Vagina (tissue), 2 donors: ENCODE results near the gene JOSD2. TPM values are rescaled to one million over a fixed set of nuclear protein-coding genes. Genes with fewer than 3 reads are reported as not detected.

ENCODE experiments used
- DNase-seq, 2 donors: peaks; one replicate each; pipeline ENCODE4 v3.0.0-alpha.2; 2017; ENCODE audit errors: extremely low spot score in 2 of 2
- H3K27ac ChIP-seq: fragments of 200-600 bp; sonication (generic); one replicate; pipeline ENCODE4 v1.5.1; 2019
- H3K27me3 ChIP-seq: fragments of 200-600 bp; sonication (generic); one replicate; pipeline ENCODE4 v1.5.1; 2019
- H3K36me3 ChIP-seq, 2 donors: fragments of 200-600 bp; sonication (generic); one replicate each; pipeline ENCODE4 v1.5.1; 2017 to 2019
- H3K4me1 ChIP-seq: fragments of 200-600 bp; sonication (generic); one replicate; pipeline ENCODE4 v1.5.1; 2019
- H3K4me3 ChIP-seq, 2 donors: fragments of 200-600 bp; sonication (generic); 1 replicate in 1 of 2; 2 replicates in 1 of 2; pipeline ENCODE4 v1.5.1; 2016 to 2019
- H3K9me3 ChIP-seq: fragments of 200-600 bp; sonication (generic); one replicate; pipeline ENCODE4 v1.5.1; 2019
- CTCF ChIP-seq, 3 experiments: fragments of 450-650 bp in 2 of 3; fragments of 200-600 bp in 1 of 3; sonication (generic) in 1 of 3; IDR thresholded peaks; one replicate each; pipeline ENCODE4 v1.5.1; 2017 to 2019; ENCODE audit warnings: antibody characterized with exemption in 3 of 3, mild to moderate bottlenecking in 2 of 3, moderate library complexity in 2 of 3
- POLR2A ChIP-seq, 2 donors: fragments of 450-650 bp; IDR thresholded peaks; one replicate each; pipeline ENCODE4 v1.6.1; 2017; ENCODE audit warnings: antibody characterized with exemption in 2 of 2, mild to moderate bottlenecking in 2 of 2, moderate library complexity in 2 of 2
- POLR2AphosphoS5 ChIP-seq, 2 donors: sonication (generic); formaldehyde crosslinking; IDR thresholded peaks; one replicate each; pipeline ENCODE4 v1.9.0; 2017; ENCODE audit warnings: antibody characterized with exemption in 2 of 2, mild to moderate bottlenecking in 2 of 2, low read depth in 1 of 2; ENCODE audit not compliant: insufficient read depth in 1 of 2
- intact Hi-C: fragments of 100-400 bp; cut with DNase I; formaldehyde crosslinking; loops from one replicate; pipeline ENCODE4 v1.15.1; 2023
- total RNA-seq: library from RNA; depleted of rRNA; stranded (reverse); fragments of >200 nt; gene quantifications from one replicate; pipeline ENCODE4 v1.2.3, GENCODE V29; 2016

Gene JOSD2
- total RNA-seq, 1 donor from 2014 or later: 60.9 TPM

DNA sequence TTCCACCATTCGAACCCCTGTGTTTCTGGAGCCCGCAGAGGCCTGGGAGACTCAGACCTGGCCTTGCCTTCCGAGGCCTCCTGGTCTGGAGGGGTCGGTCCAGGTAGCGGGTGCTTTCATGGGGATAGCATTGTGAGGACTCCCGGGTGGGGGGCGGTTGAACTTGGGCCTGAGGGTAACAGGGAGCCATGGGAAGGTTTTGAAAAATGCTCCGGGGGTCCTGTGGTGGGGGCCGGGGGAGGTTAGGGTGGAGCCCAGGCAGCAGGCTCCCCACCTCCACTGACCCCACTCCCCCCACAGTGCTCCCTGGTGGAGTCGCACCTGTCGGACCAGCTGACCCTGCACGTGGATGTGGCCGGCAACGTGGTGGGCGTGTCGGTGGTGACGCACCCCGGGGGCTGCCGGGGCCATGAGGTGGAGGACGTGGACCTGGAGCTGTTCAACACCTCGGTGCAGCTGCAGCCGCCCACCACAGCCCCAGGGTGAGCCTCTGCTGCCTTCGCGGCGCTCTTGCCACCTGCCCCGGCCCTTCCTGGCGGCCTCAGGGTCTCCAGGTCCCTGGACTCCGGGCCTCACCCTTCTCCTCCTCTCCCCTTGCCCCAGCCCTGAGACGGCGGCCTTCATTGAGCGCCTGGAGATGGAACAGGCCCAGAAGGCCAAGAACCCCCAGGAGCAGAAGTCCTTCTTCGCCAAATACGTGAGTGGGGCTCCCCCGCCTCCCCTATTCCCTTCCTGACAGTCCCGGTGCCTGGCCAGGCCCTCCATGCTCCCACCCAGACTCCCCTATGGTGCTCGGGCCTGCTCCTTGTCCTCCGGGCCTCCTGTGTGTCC is 30.5 kb downstream of the JOSD2 start:
- no peak for DNase-seq
- Histone ChIP-seq H3K36me3 (peaks cover 0 to 38% of the 10 kb centered on the region in 2 donors), H3K9me3 (no peaks in the 10 kb centered on the region), H3K4me3 (no peak overlapping the region), H3K4me1 (peaks cover 22% of the 10 kb centered on the region), H3K27me3 (no peaks in the 10 kb centered on the region), H3K27ac (no peak overlapping the region)
- intact Hi-C loops: no loop called here
- TF ChIP-seq POLR2AphosphoS5 (IDR thresholded peaks at IDR 0.05; ENCODE audit: insufficient read depth in 1 of 2, low read depth in 1 of 2) (no peak), POLR2A (IDR thresholded peaks at IDR 0.05) (no peak), CTCF (IDR thresholded peaks at IDR 0.05) (no peak)

DNA sequence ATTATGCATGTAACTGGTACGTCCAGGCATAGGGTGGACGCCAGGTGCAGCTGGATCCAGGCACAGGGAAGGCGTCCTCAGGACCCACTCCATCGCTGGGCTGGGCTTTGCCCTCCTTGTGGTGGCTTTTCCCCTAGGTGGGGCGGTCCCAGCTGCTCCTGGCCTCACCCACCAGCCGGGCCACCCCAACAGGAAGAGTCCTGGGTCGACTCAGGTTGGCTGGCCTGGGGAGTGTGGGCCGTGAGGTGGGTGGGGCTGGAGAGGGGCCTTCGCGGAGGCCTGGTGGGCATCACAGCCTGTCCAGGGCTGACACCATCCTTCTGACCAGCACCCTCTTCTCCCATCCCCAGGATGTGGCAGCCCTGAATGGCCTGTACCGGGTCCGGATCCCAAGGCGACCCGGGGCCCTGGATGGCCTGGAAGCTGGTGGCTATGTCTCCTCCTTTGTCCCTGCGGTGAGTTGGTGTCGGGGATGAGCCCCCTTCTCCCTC is 31.2 kb downstream of the JOSD2 start:
- no peak overlapping the region for H3K27ac ChIP-seq
- H3K4me1 ChIP-seq: peaks cover 22% of the 10 kb centered on the region
- H3K27me3 ChIP-seq: no peaks in the 10 kb centered on the region
- DNase-seq: no peak
- H3K9me3 ChIP-seq: no peaks in the 10 kb centered on the region
- no peak overlapping the region for H3K4me3 ChIP-seq
- intact Hi-C loops: no loop called here
- peaks cover 0 to 38% of the 10 kb centered on the region in 2 donors for H3K36me3 ChIP-seq
- TF ChIP-seq POLR2A (IDR thresholded peaks at IDR 0.05) (no peak), POLR2AphosphoS5 (IDR thresholded peaks at IDR 0.05; ENCODE audit: insufficient read depth in 1 of 2, low read depth in 1 of 2) (no peak), CTCF (IDR thresholded peaks at IDR 0.05) (no peak)

DNA sequence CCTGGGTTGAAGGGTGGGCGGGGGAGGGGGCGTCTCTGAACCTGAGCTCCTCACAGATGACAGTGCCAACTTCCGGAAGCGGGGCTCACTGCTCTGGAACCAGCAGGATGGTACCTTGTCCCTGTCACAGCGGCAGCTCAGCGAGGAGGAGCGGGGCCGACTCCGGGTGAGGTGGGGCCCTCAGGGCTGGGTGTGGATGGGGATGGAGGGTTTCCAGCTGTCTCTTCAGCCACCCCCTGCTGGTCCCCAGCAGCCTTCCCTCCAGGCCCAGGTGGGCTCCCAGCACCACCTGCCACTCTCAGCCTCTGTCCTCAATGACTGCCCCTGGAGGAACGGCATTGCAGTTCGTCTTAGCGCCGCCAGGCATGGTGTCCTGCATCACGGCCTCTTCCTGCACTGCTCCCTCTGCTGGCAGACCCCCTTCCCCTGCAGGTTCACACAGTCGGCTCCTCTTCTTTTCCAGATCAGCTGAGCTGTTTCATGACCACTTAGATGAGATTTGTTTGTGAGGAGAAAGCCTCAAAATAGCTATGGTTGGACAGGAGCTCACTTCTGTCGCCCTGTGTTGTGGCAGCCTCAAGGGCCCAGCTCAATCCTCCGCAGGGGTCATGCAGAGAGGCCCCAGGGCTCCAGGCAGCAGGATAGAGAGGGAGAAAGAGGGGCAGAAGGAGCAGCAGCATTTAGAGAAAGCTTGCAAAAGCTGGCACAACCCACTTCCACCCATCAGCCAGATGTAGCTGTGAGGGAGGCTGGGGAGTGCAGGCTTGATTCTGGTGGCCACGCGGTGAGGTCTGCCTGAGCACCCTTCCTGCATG is 31.9 kb downstream of the JOSD2 start:
- H3K36me3 ChIP-seq: peaks cover 0 to 38% of the 10 kb centered on the region in 2 donors
- H3K4me1 ChIP-seq: peaks cover 22% of the 10 kb centered on the region
- no peak overlapping the region for H3K4me3 ChIP-seq
- H3K27me3 ChIP-seq: no peaks in the 10 kb centered on the region
- H3K27ac ChIP-seq: no peak overlapping the region
- intact Hi-C loops: no loop called here
- DNase-seq: no peak
- TF ChIP-seq POLR2A (IDR thresholded peaks at IDR 0.05): no peak
- TF ChIP-seq CTCF (IDR thresholded peaks at IDR 0.05): peak in 1 of 3 experiments; percentile 7
- H3K9me3 ChIP-seq: no peaks in the 10 kb centered on the region

GRCh38 chr19:50477751-50478515 is 33.1 kb downstream of the JOSD2 start:
- H3K36me3 ChIP-seq: peaks cover 0 to 34% of the 10 kb centered on the region in 2 donors
- no peak overlapping the region for H3K27ac ChIP-seq
- TF ChIP-seq POLR2A (IDR thresholded peaks at IDR 0.05): no peak
- no peak for TF ChIP-seq CTCF (IDR thresholded peaks at IDR 0.05)
- TF ChIP-seq POLR2AphosphoS5 (IDR thresholded peaks at IDR 0.05; ENCODE audit: insufficient read depth in 1 of 2, low read depth in 1 of 2): no peak
- H3K4me3 ChIP-seq: peak overlapping the region; percentile 77 to 86
- no peaks in the 10 kb centered on the region for H3K27me3 ChIP-seq
- H3K4me1 ChIP-seq: peaks cover 22% of the 10 kb centered on the region
- DNase-seq: no peak
- H3K9me3 ChIP-seq: no peaks in the 10 kb centered on the region
- intact Hi-C loops: no loop called here
